ENCODE data around the gene RAB3IL1. TPM values are rescaled to one million over a fixed set of nuclear protein-coding genes. Genes with fewer than 3 reads are reported as not detected.

Gene RAB3IL1
- total RNA-seq, 1 experiment from 2014 or later = 18.1 TPM

DNA sequence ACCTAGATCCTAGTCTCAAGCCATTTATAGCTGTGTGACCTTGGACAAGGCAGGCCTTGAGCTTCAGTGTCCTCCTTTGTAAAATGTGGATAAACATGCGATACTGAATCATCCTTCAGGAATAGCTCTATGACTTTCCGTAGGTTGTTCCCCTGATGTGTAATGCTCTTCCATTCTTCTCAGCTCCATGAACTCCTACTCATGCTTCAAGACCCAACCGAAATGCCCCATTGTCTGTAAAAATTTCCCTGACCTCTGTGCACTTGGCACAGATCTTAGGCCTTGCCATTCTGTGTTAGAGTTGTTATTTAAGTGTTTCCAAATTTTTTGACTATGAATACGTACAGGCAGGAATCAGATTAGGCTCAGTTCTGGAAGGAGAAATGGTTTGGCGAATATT lies 29.5 kb upstream of the RAB3IL1 start:
- intact Hi-C loops (cut with micrococcal nuclease) = loop anchor here (1.0 kb wide), 4 partner anchors 48 to 150 kb away; no protein-coding TSS in a partner anchor
- Histone ChIP-seq H2AFZ (ENCODE audit: low read depth, low read length, poor library complexity, severe bottlenecking) (no peak overlapping the region), H3K4me3 (replicated peaks in 1 of 2; ENCODE audit: low read depth in 1 of 2, low read length in 2 of 2) (no peak overlapping the region), H4K20me1 (ENCODE audit: insufficient read depth) (no peaks in the 10 kb centered on the region), H3K9me2 (ENCODE audit: insufficient read depth) (no peaks in the 10 kb centered on the region), H3K79me2 (ENCODE audit: insufficient read depth, low read length) (no peaks in the 10 kb centered on the region), H3K27me3 (ENCODE audit: insufficient read depth, low read length) (no peaks in the 10 kb centered on the region), H3K4me2 (ENCODE audit: low read length) (no peak overlapping the region), H3K9me3 (ENCODE audit: control insufficient read depth in 1 of 2, insufficient read depth in 1 of 2, low read depth in 1 of 2, low read length in 2 of 2) (no peaks in the 10 kb centered on the region), H3K9ac (ENCODE audit: low read length) (no peak overlapping the region), H3K27ac (ENCODE audit: low read depth, low read length) (no peak overlapping the region), H3K4me1 (ENCODE audit: control insufficient read depth in 1 of 2, insufficient read depth in 2 of 2, low read length in 2 of 2) (peaks cover 4 to 13% of the 10 kb centered on the region in 2 experiments; a peak in 2 of 4 replicates), H3K36me3 (ENCODE audit: control insufficient read depth in 1 of 2, insufficient read depth in 2 of 2, low read length in 2 of 2) (no peaks in the 10 kb centered on the region)
- no peak for ATAC-seq
- BruUV-seq (replicated peaks) = no TSS peak
- CTCF ChIA-PET = interaction anchor here (0.7 to 6.4 kb wide), 21 partner anchors 8 to 200 kb away, joined by 3 to 162 read pairs (median 6); no protein-coding TSS in a partner anchor
- RAD21 ChIA-PET (ENCODE audit: low non-redundant PET in 1 of 2, low total read pairs in 2 of 2, uncharacterized antibody in 2 of 2, unreplicated experiment in 2 of 2) = interaction anchor here (1.2 to 1.6 kb wide), 8 partner anchors 46 to 150 kb away, joined by 3 to 18 read pairs (median 8); no protein-coding TSS in a partner anchor
- TF ChIP-seq SP1 (IDR thresholded peaks at IDR 0.05; ENCODE audit: low read depth) (no peak), EZH2 (IDR thresholded peaks at IDR 0.05) (no peak), YY1 (IDR thresholded peaks at IDR 0.05; ENCODE audit: extremely low read depth, insufficient replicate concordance, low read depth, low read length) (no peak), EZH2phosphoT487 (IDR thresholded peaks at IDR 0.05; ENCODE audit: borderline replicate concordance) (no peak), SIN3A (IDR thresholded peaks at IDR 0.05; ENCODE audit: low read depth) (no peak), RAD21 (IDR thresholded peaks at IDR 0.05; ENCODE audit: low read depth) (no peak), FOSL1 (IDR thresholded peaks at IDR 0.05; ENCODE audit: low read depth) (no peak), ZFX (IDR thresholded peaks at IDR 0.05) (no peak), POLR2AphosphoS5 (IDR thresholded peaks at IDR 0.05; ENCODE audit: low read depth, low read length) (no peak), ELF1 (IDR thresholded peaks at IDR 0.05; ENCODE audit: borderline replicate concordance, low read depth) (no peak), JUND (IDR thresholded peaks at IDR 0.05) (no peak), CBX3 (IDR thresholded peaks at IDR 0.05; ENCODE audit: low read depth) (no peak), POLR2A (IDR thresholded peaks at IDR 0.05; ENCODE audit: borderline replicate concordance, extremely low read depth, insufficient read depth, insufficient read length) (no peak), ZNF274 (IDR thresholded peaks at IDR 0.05; ENCODE audit: low read depth, low read length) (no peak)
- TF ChIP-seq, protein P1, sequence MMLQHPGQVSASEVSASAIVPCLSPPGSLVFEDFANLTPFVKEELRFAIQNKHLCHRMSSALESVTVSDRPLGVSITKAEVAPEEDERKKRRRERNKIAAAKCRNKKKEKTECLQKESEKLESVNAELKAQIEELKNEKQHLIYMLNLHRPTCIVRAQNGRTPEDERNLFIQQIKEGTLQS (IDR thresholded peaks at IDR 0.05) = no peak
- TF ChIP-seq, protein P2, sequence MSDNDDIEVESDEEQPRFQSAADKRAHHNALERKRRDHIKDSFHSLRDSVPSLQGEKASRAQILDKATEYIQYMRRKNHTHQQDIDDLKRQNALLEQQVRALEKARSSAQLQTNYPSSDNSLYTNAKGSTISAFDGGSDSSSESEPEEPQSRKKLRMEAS (IDR thresholded peaks at IDR 0.05) = no peak
- TF ChIP-seq, protein P3, sequence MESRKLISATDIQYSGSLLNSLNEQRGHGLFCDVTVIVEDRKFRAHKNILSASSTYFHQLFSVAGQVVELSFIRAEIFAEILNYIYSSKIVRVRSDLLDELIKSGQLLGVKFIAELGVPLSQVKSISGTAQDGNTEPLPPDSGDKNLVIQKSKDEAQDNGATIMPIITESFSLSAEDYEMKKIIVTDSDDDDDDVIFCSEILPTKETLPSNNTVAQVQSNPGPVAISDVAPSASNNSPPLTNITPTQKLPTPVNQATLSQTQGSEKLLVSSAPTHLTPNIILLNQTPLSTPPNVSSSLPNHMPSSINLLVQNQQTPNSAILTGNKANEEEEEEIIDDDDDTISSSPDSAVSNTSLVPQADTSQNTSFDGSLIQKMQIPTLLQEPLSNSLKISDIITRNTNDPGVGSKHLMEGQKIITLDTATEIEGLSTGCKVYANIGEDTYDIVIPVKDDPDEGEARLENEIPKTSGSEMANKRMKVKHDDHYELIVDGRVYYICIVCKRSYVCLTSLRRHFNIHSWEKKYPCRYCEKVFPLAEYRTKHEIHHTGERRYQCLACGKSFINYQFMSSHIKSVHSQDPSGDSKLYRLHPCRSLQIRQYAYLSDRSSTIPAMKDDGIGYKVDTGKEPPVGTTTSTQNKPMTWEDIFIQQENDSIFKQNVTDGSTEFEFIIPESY (IDR thresholded peaks at IDR 0.05; ENCODE audit: extremely low read depth, insufficient replicate concordance, low read length) = no peak
- TF ChIP-seq, protein P4, sequence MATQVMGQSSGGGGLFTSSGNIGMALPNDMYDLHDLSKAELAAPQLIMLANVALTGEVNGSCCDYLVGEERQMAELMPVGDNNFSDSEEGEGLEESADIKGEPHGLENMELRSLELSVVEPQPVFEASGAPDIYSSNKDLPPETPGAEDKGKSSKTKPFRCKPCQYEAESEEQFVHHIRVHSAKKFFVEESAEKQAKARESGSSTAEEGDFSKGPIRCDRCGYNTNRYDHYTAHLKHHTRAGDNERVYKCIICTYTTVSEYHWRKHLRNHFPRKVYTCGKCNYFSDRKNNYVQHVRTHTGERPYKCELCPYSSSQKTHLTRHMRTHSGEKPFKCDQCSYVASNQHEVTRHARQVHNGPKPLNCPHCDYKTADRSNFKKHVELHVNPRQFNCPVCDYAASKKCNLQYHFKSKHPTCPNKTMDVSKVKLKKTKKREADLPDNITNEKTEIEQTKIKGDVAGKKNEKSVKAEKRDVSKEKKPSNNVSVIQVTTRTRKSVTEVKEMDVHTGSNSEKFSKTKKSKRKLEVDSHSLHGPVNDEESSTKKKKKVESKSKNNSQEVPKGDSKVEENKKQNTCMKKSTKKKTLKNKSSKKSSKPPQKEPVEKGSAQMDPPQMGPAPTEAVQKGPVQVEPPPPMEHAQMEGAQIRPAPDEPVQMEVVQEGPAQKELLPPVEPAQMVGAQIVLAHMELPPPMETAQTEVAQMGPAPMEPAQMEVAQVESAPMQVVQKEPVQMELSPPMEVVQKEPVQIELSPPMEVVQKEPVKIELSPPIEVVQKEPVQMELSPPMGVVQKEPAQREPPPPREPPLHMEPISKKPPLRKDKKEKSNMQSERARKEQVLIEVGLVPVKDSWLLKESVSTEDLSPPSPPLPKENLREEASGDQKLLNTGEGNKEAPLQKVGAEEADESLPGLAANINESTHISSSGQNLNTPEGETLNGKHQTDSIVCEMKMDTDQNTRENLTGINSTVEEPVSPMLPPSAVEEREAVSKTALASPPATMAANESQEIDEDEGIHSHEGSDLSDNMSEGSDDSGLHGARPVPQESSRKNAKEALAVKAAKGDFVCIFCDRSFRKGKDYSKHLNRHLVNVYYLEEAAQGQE (IDR thresholded peaks at IDR 0.05; ENCODE audit: low read depth) = no peak
- no peak for DNase-seq (ENCODE audit: low read depth, low spot score)
- POLR2A ChIA-PET = interaction anchor here (0.8 to 5.5 kb wide), 9 partner anchors 17 to 150 kb away, joined by 3 to 44 read pairs (median 5); partner anchors contain the start of gene FTH1

All from HCT116 (cell line).